GM18502 (cell line): ENCODE data around the gene SH3BP1.
"Not testable (repeated sequence)": the region's sequence is repeated elsewhere in the genome, so short reads cannot be mapped to it uniquely, and the experiment has no call there.

ENCODE experiments used
- ATAC-seq: cut with Tn5 transposase; IDR thresholded peaks from one replicate; pipeline ENCODE4 v1.9.1; 2021; ENCODE audit warnings: mild to moderate bottlenecking; ENCODE audit not compliant: unreplicated experiment, poor library complexity

Gene SH3BP1

DNA sequence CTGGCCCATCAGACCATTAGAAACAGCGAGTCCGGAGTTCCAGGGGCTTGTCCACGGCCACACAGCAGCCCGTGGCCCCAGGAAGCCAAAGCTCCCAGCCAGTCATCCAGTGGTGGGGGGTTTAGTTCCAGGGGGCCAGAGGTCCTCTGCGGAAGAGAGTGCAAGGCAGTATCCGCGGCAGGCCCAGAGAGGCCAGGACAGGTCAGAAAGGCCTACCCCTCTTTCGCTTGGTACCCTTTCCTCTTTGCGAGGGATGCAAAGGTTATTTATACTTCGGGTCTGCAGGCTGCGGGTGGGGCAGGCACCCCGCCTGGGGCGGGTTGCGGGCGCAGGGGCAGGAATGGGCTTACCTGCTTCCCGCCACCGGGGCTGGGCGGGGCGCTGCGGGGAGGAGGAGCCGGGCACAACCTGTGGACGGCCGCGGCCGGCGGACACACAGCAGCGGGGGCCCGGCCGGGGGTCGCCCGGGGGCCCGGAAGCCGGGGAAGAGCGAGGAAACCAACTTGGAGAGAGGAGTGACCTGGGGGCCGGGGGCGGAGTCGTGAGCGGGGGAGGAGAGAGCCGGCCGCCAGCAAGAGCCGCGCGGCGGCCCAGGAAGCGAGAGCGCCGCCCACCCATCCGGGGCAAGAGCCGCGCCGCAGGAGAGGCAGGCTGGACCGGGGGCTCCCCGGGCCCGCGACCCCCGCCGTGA lies at the start of gene SH3BP1:
Gene SH3BP1 (plus strand): TSS at position 600 of the 691 bp plus-strand sequence. CDS start 119 bp downstream, outside the sequence.
- ATAC-seq: no peak

- ATAC-seq: not testable (repeated sequence)
Measured at GRCh38 chr22:37591081-37591480, 48.4 kb upstream of the SH3BP1 start.

GRCh38 chr22:37591823-37592404 lies 47.6 kb upstream of the SH3BP1 start:
- no peak for ATAC-seq

- no peak for ATAC-seq
Measured at GRCh38 chr22:37594237-37594636, 45.2 kb upstream of the SH3BP1 start.

- no peak for ATAC-seq
Measured at GRCh38 chr22:37599153-37599552, 40.3 kb upstream of the SH3BP1 start.

DNA sequence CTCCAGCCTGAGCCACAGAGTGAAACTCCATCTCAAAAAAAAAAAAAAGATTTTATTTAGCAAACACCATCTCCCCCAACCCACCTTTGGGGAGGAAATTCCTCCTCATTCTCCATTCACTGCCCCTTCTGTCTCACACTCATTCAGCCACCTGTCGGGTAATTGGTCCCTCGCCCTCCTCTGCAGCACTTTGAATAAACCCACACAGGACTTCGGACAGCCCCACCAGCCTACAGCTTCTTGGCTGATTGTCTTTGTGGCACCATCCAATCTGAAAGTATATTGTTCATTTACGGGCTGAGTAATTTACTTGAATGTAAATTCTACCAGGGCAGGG lies 38.3 kb upstream of the SH3BP1 start:
- no peak for ATAC-seq

GRCh38 chr22:37601540-37602442 lies 37.7 kb upstream of the SH3BP1 start:
- no peak for ATAC-seq

- not testable (repeated sequence) for ATAC-seq
Measured at GRCh38 chr22:37602546-37603277, 36.8 kb upstream of the SH3BP1 start.

- no peak for ATAC-seq
Measured at GRCh38 chr22:37604074-37604473, 35.4 kb upstream of the SH3BP1 start.

DNA sequence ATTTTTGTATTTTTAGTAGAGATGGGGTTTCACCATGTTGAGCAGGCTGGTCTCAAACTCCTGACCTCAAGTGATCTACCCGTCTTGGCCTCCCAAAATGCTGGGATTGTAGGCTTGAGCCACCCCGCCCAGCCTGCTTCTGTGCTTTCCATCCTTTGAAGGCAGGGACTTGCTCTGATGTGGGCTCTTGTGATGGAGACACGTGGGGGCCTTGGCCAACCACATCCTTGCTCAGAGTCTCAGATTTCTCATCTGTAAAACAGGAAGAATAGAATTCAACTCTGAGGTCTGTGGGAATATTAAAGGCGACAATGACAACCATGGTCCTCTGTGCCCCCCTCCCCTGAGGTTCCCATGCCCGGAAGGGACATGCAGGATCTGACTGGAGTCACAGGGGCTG lies 34.6 kb upstream of the SH3BP1 start:
- ATAC-seq: no peak

DNA sequence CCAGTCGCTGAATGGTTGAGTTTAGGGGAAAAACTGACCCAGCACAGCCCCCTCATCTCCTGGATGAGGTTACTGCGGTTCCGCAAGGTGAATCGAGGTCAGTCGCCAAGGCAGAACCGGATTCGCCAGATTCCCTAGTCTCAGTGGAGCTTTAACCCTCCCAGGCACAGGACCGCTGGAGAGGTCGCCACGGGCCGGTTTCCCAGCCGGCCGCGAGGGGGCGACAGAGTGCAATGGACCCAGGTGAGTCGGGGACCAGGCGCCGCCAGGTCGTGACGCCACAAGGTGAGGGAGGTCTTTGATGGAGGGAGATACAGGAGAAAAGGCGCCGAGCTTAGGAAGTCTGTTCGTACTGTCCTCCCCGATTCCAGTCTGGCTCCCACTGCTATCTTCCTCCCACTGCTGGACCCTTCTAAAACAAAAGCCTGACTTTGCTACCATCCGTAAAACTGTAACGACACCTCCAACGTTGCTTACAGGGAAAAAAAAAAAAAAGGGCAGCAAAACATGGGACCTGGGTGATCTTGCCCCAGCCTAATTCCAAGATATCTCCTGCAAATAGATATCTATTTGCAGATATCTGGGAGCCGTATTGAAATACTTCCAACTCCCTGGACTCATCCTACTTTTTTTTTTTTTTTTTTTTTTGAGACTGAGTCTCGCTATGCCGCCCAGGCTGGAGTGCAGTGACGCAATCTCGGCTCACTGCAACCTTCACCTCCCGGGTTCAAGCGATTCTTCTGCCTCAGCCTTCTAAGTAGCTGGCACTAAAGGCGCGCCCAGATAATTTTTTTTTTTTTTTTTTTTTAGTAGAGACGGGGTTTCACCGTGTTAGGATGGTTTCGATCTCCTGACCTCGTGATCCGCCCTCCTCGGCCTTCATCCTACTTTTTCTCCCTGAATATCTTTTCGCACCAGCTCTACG lies 32.2 kb upstream of the SH3BP1 start:
- ATAC-seq: no peak

- ATAC-seq: peak; percentile 0
Measured at GRCh38 chr22:37607935-37608476, 31.5 kb upstream of the SH3BP1 start.

- ATAC-seq: peak; percentile 77
Measured at GRCh38 chr22:37608477-37609239, 30.8 kb upstream of the SH3BP1 start, which contains the start of gene GGA1. TSS of gene GGA1 (plus strand) at chr22:37608834. CDS start at chr22:37608861, 27 bp downstream.

- ATAC-seq: no peak
Measured at GRCh38 chr22:37609240-37610152, 30.0 kb upstream of the SH3BP1 start.

DNA sequence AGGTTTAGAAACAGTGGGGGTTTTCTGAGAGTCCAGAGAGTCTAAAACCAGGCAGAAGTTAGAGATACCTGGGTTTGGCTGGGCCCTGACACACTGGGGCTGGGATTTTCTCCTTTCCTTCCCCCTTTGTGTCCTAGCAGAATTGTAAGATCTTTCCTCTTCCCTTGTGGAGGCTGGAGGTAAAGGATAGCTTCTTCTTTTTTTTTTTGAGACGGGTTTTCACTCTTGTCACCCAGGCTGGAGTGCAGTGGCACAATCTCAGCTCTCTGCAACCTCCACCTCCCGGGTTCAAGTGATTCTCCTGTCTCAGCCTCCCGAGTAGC lies 29.4 kb upstream of the SH3BP1 start:
- not testable (repeated sequence) for ATAC-seq

GRCh38 chr22:37610480-37611129 lies 28.9 kb upstream of the SH3BP1 start:
- ATAC-seq: no peak

DNA sequence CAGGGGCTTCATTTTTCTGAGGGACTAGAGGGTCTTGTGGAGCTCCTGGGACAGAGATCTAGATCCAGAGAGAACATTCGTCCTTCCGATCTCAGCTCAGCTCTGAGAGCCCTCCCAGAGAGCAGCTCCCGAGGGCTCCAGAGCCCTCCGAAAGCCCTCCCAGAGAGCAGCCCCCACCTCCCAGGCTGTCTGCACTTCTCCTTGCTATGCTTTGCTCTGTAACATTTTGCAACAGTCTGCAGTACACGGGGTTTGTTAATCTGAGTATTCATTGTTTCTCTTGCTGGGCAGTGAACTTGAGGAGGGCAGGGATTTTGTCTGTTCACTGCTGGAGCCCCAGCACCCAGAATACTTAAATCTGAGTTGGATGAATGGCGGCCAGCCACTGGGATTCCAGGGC lies 28.3 kb upstream of the SH3BP1 start:
- no peak for ATAC-seq
